Jurkat, Clone E6-1 (cell line): Measurements from ENCODE around the gene HDAC3.
A peak's percentile ranks its signal among the peaks of the same experiment; 100 is the strongest.

Experiments
- DNase-seq: peaks from one replicate; pipeline ENCODE4 v3.0.0-alpha.2; 2011; ENCODE audit warnings: low read depth, low spot score
- H3K4me3 ChIP-seq: 2 replicates; pipeline ENCODE4 v1.5.1; 2011; ENCODE audit warnings: mild to moderate bottlenecking, low read length, control low read depth, moderate library complexity

HDAC3 gene

DNA sequence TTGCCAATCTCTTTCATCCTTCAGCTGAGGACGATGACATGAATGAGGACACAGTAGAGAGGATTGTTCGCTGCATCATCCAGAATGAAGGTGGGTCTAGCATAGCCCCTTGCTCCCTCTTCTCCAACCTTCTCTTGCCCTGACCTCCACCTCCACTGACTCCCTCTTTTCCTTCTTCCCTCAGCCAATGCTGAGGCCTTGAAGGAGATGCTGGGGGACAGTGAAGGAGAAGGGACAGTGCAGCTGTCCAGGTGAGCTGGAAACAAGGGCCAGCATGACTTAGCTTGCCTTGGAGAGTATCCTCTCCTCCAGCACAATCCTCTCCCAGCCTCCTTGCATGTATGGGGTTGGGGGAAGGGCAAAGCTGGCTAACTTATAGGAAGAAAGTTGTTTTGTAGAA lies 2.1 kb upstream of the HDAC3 start:
- no peak for DNase-seq
- no peak overlapping the region for H3K4me3 ChIP-seq

DNA sequence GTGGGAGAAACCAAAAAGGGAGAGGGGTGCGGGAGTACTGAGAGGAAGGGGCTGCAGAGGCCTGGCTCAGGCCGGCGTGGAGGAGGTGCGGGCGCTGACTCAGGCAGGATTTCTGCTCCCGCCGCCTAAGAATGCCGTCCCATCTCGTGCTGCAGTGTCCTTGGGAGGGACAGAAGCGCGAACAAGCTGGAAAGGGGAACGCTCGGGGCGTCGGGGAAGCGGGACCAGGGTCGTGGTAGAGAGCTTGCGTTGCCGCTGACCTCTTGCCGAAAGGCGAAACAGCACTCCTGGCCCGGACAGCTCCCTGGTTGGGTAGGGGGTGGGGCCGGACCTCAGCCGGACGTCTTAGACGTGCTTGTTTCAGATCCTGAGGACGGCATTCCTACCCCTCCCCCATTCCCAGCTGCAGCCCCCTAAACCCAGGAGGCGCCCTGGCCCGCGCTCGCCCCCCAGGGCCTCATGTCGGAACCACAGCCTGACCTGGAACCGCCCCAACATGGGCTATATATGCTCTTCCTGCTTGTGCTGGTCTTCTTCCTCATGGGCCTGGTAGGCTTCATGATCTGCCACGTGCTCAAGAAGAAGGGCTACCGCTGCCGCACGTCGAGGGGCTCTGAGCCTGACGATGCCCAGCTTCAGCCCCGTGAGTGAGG lies 1.2 kb upstream of the HDAC3 start:
- H3K4me3 ChIP-seq, result peak overlapping the region; percentile 96
- DNase-seq, result peak; percentile 58

DNA sequence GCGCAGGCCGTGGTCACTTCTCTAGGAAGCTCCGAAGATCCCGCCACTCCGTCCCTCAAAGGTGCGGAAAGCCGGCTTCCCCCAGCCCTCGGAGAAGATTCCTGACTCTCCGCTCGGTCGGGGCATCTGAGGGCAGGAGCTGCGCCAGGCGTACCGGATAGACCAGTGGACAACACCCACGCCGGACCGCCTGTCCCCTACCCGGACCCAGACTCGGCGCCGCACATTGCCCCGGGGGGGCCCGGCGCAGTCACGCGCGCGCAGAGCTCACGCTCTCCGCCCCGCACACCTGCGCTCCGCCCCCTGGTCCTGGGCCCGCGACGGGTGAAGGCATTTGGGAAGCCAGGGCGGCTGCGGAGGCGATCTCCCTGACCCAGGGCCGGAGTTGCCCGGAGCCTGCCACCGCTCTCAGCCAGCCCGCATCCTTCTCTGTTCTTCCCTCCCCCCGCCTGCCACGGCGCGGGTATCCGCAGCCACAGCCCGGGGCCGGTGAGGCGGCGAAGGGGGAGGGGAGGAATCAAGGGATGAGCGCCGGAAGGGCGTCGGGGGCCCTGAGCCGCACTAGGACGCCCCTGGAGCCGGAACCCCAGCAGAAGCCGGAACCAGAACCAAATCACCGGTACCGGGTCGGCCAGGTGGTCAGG lies 596 bp upstream of the HDAC3 start:
- DNase-seq, result no peak
- peak overlapping the region; percentile 96 for H3K4me3 ChIP-seq

DNA sequence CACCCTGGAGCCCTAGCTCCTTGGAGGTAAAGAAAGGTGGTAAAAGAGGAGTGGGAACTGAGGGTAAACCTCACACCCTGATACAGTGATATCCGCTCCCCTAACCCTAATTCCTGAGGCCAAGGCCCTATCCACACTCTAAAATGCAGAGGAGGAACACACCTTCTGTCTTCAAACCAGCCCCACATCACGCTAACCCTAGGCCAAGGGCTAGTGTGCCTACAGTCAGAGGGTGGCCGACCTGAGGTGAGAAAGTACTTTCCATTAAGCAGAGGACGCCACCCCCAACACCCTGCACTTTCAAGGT lies 590 bp downstream of the HDAC3 start:
- H3K4me3 ChIP-seq, result peak overlapping the region; percentile 96
- no peak for DNase-seq

GRCh38 chr5:141635646-141636045 lies 1.0 kb downstream of the HDAC3 start:
- no peak for DNase-seq
- peak overlapping the region; percentile 96 for H3K4me3 ChIP-seq

- H3K4me3 ChIP-seq, result no peak overlapping the region
- DNase-seq, result no peak
Observed at GRCh38 chr5:141634720-141635119, 1.9 kb downstream of the HDAC3 start.

DNA sequence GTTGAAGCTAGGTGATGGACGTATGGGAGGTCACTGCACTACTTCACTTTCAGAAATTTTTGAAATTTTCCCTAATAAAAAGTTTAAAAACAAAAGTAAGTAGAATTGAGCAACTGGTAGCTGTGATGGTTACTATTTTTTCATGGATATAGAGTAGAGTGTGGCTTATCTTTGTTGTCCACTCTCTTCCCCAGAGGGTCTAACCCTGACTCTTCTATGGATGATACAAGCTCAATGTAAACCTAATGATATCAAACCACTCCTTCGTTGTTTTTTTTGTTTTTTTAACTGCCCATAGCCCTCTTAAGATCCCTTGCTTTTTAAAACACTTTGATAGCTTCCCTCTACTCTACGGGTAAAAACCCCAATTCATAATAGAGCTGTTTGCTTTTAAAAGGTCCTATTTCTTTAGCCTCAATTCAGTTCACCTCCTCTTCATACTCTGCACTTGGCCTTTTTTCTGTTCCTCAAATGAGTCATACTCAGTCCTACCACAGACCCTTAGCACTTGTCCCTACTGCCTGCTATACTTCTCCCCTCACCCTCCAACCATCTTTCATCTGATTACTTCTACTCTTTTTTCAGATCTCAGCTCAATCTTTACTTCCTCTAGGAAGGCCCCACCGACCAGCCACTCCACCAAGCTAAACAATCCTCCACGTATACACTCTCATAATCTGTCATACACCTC lies 2.6 kb downstream of the HDAC3 start:
- DNase-seq, result no peak
- H3K4me3 ChIP-seq, result no peak overlapping the region

GRCh38 chr5:141632650-141633049 lies 4.0 kb downstream of the HDAC3 start:
- no peak for DNase-seq
- no peak overlapping the region for H3K4me3 ChIP-seq

DNA sequence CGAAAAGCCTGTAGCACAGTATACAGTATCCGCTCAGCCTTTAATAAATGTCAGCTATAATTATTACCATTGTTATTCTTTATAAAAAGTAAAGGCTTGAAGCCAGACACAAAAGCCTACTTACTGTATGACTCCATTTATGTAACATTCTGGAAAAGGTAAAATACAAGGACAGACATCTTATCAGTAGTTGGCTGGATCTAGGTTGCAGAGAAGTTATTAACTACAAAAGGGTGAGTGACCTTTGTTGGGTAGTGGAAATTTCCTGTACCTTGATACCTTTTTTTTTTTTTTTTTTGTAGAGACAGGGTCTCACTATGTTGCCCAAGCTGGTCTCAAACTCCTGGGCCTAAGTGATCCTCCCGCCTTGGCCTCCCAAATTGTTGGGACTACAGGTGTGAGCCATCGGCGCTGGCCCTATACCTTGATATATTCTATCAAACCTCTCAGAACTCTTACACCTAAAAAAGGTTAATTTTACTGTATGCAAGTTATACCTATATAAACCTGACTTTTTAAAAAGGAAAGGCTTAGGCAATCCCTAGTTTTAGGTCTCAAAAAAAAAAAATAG lies 6.0 kb downstream of the HDAC3 start:
- no peak overlapping the region for H3K4me3 ChIP-seq
- no peak for DNase-seq

- DNase-seq, result no peak
- H3K4me3 ChIP-seq, result no peak overlapping the region
Observed at GRCh38 chr5:141628175-141628788, 8.4 kb downstream of the HDAC3 start.

DNA sequence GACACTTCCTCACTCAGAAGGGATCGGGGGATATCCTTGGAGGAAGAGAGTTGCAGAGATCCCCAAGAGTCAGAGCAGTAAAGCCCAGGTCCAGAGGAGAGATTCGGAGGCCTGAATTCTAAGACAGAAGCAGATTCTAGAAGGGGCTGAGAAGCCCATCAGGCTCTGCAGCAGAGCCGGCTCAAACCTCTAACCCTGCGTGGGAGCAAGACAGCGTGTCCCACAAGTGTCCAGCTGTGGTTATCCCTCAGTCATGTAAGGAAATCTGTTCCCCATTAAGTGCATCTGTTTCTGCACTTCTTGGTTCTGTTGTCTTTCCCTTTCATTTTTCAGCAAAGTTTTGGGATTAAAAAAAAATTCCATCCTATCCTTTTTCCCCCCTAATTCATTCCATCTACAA lies 13.0 kb downstream of the HDAC3 start:
- DNase-seq, result no peak
- H3K4me3 ChIP-seq, result no peak overlapping the region

- H3K4me3 ChIP-seq, result no peak overlapping the region
- DNase-seq, result peak; percentile 70
Observed at GRCh38 chr5:141623186-141623585, 13.5 kb downstream of the HDAC3 start.

- DNase-seq, result peak; percentile 95
- peak within 1 kb of the TSS; percentile 73 for H3K4me3 ChIP-seq
Observed at GRCh38 chr5:141618804-141619554, 17.7 kb downstream of the HDAC3 start, which contains the start of gene DIAPH1. DIAPH1 (minus strand) TSS chr5:141619000; CDS start chr5:141618914, 86 bp downstream.

GRCh38 chr5:141618030-141618803 lies 18.4 kb downstream of the HDAC3 start:
- DNase-seq, result no peak
- H3K4me3 ChIP-seq, result peak overlapping the region; percentile 73

GRCh38 chr5:141617682-141618029 lies 19.0 kb downstream of the HDAC3 start:
- no peak for DNase-seq
- H3K4me3 ChIP-seq, result peak overlapping the region; percentile 73

DNA sequence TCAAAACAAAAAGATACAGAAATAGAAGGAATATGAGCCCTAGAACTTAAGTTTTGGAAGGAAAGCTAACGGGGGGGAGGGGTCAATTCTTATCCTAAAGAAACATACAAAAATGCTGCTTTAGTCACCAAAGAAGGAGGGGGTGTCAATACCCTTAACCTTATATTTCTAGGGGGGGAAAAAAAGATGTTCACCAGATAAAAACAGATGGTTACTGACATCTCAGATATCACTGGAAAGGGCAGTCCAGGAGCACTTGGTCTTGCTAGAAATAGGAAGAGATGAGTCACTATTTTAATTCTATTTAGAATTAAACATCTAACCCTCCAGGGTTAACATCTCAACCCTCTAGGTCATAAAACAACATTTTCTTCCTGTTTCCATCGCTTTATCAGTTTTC lies 19.5 kb downstream of the HDAC3 start:
- peak overlapping the region; percentile 73 for H3K4me3 ChIP-seq
- no peak for DNase-seq

DNA sequence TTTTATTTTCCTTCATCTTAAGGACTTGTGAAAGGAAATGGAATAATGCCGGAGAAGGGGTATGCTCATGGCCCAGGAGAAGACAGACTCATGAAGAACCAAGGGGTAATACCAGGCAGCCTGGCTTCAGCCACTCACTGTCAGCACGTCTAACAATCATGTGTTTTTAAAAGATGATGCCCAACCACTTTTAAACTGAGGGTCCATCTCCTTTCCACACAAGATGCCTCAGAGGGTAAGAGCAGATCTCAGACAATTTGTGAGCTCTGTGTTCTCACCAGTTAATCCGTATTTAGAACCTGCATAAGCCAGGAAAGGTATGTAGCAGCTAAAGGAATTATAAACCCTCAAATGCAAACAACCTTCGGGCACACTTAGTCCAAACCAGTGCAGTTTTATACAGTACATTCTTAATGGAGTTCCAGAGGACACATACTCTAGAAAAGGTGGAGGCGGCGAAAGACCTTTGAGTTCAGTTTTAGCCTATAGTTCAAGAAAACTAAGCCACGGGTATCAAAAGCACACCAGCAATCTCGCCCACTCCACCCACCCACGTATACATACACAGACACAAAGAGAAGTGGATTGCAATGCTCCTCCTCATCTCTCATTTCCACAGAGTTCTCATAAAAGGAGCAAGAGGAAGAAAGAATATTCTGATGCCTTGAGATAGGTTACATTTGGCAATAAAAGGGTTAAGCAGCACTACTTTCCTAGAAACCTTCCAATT lies 20.5 kb downstream of the HDAC3 start:
- DNase-seq, result no peak

DNA sequence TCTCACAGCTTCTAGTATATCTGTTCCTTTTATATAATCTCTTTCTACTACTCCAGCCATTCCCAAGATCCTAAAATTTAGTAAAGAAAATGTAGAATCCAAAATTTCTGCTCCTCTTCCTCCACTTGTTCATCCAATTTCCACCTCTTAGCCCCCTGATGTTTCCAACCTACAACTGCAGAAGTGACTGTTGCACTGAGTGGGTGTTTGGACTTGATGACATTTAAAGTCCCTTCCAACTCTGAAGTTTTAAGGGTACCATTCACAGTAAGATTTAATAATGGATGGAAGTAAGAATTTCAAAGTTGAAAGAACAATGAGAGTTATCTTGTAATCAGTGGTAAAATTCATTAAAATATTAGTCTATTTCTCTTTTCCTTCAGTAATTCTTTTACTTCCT lies 23.3 kb downstream of the HDAC3 start:
- no peak for DNase-seq
- no peak overlapping the region for H3K4me3 ChIP-seq

More for the DNA sequence above, 20.5 kb downstream of the HDAC3 start:
- peak overlapping the region; percentile 73 for H3K4me3 ChIP-seq
